Medulla oblongata (tissue), 1 donor: Measurements from ENCODE around the gene LAMB4.

Source experiments
- DNase-seq: peaks from one replicate; pipeline ENCODE4 v3.0.0-alpha.2; 2015; ENCODE audit errors: extremely low spot score

Gene LAMB4

DNA sequence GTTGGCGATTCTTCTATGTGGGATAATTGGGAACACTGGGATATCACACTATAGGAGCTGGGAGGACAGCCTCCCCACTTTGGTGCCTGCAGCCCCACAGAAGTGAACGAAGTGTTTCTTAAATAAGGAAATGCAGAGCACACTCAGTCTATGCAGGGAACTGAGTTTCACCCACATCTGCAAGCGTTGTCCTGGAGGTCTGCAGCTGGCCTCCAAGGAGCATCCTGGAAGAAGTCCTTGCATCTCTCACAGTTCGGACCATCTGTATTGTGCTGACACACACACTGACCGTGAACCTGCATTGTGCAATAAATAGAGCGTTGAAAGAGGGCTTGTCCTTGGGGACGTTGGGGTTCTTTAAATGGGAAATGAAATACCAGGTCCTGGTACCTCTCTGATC is 25.8 kb downstream of the LAMB4 start:
- no peak for DNase-seq

DNA sequence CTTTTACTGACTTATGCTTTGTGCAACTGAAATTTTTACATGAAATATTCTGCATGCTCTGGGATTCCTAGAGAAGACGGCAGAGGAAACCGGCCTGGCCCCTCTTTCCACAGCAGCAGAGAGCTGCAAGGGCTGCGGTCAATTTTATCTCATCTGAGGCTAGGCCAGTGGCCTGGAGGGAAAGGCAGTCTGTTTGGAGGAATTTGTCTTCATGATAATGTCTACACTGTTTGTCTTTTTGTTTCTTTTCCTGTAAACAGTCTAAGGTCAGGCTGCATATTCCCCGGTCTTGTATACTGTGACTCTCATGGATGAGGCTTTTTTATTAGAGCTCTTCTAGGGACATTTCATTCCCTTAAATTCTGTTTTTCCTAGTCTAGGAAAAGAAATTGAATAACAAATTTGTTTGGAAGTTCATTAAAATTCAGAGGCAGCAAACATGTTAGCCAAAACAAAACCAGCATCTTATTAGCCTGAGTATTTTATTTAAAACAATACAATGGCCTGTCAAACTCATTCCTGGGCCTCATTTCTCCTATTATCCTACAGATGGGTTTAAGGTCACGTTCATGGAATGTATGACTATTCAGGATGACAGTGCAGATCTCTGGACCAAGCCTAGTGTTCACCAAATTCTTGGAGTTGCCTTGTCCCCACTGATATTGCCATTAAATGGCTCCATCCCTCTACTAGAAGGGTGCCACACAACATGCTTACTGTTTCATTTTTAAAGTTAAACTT is 26.4 kb downstream of the LAMB4 start:
- DNase-seq, result no peak

DNA sequence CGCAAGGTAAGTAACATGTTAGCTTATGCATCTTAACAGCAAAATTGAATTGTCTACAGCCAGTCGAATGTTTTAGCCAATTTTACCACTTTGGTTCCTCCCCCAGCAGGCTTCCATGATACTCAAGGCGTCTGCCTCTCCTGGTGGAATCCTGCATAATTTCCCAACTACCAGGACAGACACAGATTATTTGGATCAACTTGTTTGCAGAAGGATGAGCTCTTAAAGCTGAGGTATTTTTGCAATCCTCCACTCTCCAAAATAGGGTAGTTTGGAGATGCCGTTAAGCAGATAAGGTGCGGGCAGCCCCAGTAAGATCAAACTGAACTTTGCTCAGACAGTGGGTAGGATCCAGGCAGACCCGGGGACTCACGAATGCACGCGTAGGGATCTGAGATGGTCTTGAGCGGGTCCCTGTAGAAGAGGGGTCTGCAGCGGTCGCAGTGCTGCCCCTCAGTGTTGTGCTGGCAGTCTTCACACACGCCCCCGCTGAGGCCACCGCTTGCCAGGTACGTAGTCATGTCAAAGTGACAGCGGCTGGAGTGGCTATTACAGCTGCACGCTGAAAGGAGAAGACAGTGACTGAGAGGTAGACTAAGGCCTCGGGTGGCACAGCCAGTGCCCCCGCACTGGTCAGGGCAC is 27.4 kb downstream of the LAMB4 start:
- no peak for DNase-seq

DNA sequence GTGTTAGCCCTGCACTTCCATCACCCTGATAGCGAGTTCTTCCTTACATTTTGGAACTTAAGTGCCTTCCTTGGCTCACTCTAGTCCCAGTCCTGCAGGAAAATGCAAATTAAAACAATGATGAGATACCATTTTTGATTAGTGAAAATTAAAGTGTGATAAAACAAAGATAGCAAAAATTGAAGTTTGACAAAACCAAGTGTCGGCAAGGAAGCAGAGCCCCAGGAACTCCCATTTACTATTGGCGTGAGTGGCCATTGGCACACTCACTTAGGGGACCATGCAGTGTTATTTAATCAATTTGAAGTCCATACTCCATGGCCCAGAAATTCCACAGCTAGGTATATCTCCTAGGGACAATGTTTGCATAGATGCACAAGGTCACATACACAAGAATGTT is 28.4 kb downstream of the LAMB4 start:
- no peak for DNase-seq

DNA sequence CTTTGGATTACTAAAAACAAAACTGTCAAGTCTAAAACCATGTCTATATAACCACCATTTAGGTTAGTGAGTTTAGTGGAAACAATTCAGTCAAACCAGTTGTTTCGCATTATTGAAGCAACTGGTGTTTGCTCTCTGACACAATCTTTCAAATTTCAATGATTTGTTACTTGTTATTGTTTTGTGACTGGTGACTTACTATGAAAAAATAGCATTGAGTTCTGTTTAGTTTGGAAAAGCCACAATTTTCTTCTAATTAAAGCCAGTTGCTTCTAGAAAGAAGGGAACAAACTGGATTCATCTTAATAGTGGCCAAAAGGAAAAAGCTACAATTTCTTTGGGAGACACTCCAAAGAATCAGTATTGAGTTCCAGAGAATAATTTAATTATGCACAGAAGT is 30.4 kb downstream of the LAMB4 start:
- DNase-seq, result no peak

DNA sequence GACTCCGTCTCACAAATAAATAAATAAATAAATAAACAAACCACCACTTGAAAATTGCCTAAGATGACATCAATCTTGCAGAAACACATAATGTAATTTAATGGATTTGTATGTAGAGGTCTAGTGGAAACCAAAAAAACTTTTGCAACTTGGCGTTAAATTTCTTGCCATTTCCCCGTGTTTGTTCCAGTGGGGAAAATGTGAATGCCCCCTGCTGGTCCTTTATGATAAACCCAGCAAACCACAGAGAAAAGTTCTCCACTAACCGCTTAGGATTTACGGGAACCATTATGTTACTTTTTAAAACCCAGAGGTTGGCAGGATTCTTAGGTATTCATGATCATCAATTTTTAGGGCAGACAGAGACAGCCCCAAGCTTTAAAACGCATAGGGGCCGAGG is 32.5 kb downstream of the LAMB4 start:
- no peak for DNase-seq

DNA sequence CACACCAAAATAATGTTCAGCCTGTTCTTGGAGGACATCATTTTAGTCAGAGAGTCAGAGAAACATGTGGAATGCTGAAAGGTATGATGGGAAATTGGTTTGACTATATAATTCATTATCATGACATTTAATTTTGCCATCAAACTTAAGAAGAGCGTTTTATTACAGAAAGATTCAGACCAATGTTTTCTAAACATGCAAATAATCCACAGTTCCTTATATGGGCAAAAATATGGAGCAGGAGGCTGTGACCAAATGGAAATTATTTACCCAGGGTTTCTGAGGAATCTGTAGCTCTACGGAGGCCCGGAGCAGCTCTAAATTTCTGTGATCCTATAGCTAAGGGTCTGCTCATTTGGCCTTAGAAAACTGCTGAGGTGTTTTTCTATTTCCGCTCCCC is 33.2 kb downstream of the LAMB4 start:
- DNase-seq, result no peak

DNA sequence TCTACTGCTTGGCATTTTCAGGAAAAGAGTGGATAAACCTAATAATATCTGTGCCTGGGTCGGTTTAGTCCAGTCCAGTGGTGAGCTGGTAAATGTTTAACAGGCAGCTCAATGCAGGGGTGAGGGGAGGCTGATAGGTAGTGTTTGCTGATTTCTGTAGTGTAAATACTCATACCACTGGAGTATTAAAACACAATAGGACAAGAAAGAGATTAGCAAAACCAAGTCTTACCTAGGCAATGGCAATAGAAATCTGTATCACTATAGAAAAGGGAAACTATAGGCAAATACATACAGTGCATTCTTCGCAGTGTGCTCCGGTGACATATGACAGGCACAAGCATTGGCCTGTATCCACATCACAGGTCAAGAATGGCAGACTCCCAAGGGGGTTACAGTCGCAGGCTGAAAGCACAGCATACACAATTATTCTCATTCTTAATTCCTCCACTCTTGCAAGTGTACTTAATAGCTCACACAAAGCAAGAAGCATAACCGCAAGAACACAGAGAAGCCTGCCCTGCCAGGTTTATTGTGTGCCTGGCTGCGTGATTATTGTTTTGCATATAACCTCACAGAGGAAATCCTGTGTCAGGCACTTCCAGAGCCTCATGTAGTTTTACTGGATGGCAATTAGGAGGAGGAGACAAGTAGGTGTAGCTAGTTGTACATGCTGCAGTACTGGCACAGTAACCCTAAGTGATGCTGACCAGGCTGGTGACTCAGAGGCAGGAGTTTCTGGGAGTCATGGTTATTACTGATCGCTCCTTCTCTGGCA is 35.0 kb downstream of the LAMB4 start:
- no peak for DNase-seq

DNA sequence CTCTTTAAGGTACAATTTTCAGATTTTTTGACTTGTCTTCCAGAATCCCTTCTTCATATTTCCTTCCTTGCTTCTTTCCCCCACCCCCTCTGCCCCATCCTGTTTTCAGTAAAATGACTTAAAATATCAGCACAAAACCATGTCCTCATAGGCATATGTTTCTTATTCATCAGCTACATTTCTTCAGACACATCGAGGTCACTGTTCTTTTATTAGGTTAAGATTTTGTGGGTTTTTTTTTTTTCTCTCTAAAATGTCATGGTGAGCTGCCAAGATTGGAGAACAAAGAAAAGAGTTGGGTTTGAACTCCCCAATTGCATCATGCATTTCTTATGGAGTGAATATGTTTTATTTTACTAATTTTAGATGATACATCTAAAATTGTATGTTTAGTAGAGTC is 35.8 kb downstream of the LAMB4 start:
- no peak for DNase-seq

DNA sequence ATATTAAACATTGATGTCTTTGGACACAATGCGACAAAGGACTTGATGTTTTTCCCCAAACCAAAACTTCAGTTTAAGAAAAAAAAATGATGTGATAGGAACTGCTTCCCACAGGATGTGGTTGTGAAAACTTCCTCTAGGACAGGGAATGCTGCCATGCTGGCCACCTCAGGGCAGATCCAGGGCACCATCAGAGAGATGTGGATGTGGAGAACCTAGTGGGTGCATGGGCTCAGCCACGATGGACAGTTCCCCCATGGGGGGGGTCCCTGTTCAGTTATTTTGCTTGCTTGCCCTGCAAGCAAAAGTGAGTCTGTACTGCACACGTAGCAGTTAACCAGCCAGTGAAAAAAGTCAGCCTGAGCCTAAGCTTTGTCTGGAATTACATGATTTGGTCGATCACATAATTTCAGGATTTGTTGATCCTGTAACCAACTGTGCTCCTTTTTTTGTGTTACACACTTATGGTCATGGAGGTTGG is 36.3 kb downstream of the LAMB4 start:
- no peak for DNase-seq

DNA sequence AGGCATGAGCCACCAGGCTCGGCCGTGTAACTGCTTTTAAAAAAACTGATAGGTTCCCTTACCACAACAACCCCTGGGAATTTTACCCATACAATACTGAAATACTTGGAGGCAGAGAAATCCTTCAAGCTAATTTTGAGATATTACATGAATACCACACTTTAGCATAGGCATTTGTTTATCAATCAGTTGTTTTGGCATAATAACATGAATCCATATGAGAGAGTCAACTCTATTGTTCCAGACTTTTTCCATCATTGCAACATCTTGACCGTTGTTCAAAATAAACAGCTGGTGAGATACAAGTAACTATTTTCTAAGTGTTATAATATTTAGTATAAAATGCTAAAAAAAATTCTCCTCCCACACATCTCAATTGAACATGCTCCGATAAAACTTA is 36.8 kb downstream of the LAMB4 start:
- DNase-seq, result no peak

DNA sequence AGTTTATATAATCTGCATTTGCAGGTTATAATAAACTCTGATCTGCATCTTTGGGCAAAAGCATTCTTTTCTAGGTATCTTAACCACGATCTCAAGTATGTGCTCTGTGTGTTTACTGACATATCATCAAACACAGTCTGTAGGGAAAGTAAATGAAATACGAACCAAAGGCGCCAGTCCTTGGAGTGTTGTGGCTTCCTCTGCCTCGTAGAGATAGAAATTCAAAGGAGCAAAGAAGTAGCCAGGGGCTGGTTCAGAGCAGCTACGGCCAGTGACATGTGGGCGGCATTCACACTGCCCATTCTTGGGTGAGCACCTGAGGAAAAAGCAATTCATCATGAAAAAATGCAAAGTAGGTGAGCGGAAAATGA is 38.7 kb downstream of the LAMB4 start:
- DNase-seq, result no peak

DNA sequence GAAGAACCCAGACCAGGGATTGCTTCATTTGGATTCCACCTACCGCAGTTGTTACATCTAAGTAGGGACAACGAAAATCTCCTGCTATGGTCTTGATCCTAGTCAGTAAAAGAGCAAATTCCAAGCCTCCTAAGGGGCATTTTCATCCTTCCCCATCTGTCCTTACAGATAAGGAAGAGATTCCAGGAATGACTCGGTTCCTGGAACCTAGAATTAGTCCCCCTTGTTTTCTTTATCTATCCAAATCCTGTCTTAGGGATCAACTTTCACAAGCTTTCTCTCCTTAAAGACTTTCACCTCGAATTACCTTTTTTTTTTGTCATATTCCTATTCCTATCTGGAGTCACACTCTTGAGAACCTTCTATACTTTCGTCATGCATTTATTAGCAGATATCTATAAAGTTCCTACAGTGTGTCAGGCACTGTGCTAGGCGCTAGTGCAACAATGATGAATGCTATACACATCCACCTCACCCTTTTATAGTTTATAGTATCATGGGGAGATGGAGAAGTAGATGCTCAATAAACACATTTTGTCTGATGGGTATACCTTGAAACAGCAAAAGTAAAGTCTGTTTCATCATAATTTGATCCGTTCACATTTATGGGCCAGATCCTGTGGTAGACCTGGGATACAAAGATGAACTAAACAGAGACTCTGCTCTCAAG is 39.2 kb downstream of the LAMB4 start:
- DNase-seq, result no peak

DNA sequence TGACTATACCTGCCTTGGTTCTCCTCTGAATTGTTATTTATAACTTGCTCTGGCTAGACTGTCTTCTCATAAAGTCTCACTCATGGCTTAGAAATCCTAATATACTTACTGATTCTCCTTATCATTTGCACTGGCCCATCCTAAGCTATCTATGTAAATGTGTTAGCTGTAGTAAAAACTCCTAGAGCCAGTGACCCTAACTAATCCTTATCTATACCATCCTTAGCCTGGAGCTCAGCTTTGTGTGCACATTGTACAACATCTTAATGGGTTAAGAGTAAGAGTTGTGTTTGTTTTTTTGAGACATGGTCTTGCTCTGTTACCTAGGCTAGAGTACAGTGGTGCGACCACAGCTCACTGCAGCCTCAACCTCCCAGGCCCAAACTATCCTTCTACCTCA is 40.8 kb downstream of the LAMB4 start:
- no peak for DNase-seq

DNA sequence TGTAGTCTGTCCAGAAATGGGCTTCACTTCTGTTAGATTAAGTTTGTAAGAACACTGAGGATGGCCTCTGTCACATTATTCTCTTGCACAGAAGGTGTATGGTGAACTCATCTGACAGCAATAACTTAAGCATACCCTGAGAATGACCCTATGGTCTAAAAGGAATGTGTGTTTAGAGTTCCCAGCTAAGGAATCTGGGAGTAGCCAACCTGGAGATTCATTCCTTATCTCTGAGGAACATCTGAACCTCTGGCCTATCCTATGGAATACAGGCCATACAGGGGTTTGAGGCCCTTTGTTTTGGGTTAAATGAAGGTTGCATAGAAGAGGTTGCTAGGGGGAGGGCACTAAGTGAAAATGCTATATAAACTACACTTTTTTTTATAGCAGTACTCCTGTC is 41.4 kb downstream of the LAMB4 start:
- DNase-seq, result no peak

DNA sequence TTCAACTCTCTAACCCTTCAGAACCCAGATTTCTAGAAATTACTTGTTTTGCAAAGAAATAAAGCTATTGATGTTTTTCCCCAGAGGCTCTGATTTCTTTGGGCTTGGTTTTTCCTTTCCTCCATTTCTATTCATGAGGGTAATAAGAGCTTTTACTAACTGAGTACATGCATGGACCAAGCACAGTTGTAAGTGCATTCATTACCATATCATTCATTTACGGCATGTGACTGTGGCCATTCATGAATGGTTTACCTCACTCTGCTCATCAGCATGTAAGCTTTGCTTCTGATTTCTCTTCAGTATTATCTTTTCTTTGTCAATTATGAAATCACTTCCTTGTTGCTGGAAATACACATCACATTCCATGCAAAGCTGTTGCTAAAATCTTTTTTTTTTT is 42.4 kb downstream of the LAMB4 start:
- no peak for DNase-seq

DNA sequence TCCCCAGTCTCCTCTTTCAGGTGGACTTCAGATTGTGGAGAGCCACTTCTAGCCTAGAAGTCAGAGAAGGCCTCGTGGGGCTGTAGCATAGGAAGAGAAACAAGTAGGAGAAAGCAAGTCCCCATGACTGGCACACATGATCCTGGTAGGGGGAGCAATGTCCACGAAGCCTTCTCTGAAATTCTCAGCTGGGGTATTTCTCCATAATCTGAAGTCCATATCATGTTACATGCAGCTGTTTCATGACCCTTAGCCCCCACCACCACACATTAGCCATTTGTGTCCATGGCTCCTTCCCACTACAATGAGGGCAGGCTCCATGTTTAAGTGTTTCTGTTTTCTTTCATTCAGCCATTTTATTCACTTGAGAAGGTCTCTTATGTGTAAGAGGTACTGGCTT is 43.2 kb downstream of the LAMB4 start:
- no peak for DNase-seq

DNA sequence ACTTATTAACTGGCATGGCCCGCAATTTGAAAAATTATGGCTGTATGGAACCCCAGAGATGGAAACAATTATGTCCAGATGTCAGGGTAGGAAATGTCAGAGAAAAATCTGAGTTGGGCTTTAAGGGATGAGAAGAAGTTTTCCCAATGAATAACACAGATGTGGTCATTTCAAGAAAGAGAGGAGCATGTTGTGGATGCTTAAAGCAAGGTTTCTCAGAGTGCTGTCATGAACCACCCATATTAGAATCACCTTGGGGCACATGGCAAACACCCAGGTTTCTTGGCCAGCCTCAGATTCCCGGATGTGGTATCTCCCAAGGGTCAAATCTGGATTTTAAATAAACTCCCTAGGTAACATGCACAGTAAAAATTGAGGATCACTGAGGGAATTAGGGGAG is 43.6 kb downstream of the LAMB4 start:
- DNase-seq, result no peak

DNA sequence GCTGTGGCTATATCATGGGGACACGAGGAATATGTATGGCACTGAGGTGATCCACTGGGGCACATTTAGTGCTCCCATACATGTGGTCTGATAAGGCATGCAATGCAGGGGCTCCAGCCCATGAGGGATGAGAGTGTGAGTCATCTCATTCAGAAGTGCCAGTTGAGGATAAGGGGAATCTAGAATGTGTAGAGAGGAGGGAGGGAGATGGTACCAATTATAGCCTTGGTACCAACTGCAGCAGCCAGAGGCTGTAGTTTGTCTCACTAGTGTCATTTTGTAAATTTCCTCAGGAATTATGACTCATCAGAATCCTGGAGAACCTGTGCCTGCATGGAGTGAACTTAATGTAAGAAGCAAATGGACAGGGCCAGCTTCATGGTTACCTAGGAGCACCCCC is 46.2 kb downstream of the LAMB4 start:
- DNase-seq, result no peak

DNA sequence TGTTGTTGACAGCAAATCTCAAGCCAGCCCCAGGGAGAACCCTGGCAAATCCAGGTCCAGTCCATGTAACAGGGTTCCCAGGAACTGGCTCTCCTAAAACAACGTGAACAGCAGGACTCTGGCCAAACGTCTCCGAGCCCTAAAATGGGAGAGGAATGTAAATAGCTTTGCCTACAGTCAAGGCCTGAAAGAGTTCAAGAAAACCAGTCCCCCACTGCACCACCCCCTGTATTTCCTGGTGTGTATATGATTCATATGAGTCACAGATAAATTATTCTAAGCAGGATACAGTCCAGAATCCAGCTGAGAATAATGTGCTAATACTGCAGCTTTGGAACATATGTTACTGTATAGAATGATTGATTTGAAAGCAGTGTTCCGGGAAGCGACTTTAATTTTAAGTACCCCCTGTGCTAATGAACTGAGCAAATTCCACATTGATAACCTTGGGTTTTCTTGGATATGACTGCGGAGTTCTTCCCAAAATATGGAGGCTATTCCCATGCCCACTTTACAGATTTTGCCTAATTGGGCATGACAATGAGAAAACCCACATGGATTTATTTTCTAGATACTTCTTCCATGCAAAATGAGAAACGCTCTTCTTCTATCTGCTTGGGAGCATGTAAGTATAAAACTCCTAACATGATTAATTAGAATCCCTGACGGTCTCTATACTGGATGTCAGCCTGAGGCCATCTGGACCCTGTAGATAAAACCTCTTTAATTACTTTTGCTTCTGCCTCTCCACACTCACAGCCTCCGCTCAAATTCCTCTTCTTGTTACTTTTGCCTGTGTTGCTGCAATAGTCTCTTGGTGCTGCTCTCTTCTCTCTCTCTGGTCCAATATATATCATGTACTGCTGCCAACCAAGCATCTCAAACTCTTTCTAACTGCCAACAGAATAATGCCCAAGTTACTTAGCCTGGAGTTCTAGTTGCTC is 50.2 kb downstream of the LAMB4 start:
- no peak for DNase-seq

DNA sequence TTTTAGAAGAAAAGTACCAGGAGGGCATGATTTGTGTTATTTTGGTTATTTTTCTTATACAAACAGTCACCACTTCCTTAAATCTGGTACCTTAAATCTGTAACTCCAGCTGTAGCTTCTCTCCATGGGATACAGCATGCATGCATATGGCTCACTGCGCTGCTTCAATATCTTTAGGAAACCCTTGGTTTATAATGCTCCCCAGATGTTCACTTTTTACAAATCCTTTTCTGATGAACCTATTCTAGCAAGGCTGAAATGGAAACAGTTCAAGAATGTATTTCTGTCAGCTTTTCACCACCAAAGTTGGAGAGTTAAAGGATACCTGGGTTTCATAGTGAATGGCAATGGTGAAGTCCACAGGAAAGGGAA is 50.9 kb downstream of the LAMB4 start:
- DNase-seq, result no peak
